ENCODE data around the gene ITPR1.

The ITPR1 gene

DNA sequence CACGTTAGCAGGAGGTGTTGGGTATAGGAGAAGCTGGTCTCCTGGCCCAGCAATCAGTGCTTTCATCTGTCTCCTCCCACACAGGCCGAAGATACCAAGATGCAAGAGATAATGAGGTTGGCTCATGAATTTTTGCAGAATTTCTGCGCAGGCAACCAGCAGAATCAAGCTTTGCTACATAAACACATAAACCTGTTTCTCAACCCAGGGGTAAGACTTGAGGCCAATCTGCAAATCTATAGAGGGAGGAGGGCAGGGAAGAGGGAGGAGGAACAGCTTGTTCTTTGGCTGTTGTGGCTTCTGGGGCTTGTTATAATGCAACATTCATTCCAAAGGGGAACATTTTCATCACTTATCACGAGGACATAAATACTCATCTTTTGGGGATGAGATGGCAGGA, 195.3 kb downstream of the ITPR1 start:
- H3K4me3 ChIP-seq (ENCODE audit: low read depth, low read length): no peak overlapping the region
- ChIA-PET POLR2A (no interaction called here), CTCF (interaction anchor here (0.8 to 3.2 kb wide), 2 partner anchors 32 to 338 kb away, joined by 3 to 9 read pairs; no protein-coding TSS in a partner anchor)
- H3K27ac ChIP-seq (ENCODE audit: extremely low read depth, low read depth, low read length): no peak overlapping the region
- TF ChIP-seq KLF16 (tag by site-specific recombination; IDR thresholded peaks at IDR 0.05) (no peak), ZNF239 (tag by site-specific recombination; IDR thresholded peaks at IDR 0.05) (no peak), ZNF48 (tag by site-specific recombination; IDR thresholded peaks at IDR 0.05) (no peak), ZNF112 (tag by site-specific recombination; IDR thresholded peaks at IDR 0.05) (no peak), ZNF560 (tag by site-specific recombination; IDR thresholded peaks at IDR 0.05; ENCODE audit: borderline replicate concordance) (no peak), ZNF169 (tag by site-specific recombination; IDR thresholded peaks at IDR 0.05) (no peak), ZNF621 (tag by site-specific recombination; IDR thresholded peaks at IDR 0.05) (no peak), ZNF211 (tag by site-specific recombination; IDR thresholded peaks at IDR 0.05; ENCODE audit: low read depth) (no peak), ZNF354C (tag by site-specific recombination; IDR thresholded peaks at IDR 0.05; ENCODE audit: borderline replicate concordance, low read depth) (no peak), ZNF660 (tag by site-specific recombination; IDR thresholded peaks at IDR 0.05) (no peak), ZNF654 (tag by site-specific recombination; IDR thresholded peaks at IDR 0.05; ENCODE audit: low read depth) (no peak), ZNF174 (tag by site-specific recombination; IDR thresholded peaks at IDR 0.05) (no peak), ZNF23 (tag by site-specific recombination; IDR thresholded peaks at IDR 0.05; ENCODE audit: borderline replicate concordance) (no peak), ZNF514 (tag by site-specific recombination; IDR thresholded peaks at IDR 0.05) (no peak), ZBTB21 (tag by site-specific recombination; IDR thresholded peaks at IDR 0.05) (no peak)
- TF ChIP-seq, protein P1, sequence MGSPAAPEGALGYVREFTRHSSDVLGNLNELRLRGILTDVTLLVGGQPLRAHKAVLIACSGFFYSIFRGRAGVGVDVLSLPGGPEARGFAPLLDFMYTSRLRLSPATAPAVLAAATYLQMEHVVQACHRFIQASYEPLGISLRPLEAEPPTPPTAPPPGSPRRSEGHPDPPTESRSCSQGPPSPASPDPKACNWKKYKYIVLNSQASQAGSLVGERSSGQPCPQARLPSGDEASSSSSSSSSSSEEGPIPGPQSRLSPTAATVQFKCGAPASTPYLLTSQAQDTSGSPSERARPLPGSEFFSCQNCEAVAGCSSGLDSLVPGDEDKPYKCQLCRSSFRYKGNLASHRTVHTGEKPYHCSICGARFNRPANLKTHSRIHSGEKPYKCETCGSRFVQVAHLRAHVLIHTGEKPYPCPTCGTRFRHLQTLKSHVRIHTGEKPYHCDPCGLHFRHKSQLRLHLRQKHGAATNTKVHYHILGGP (tag by site-specific recombination; IDR thresholded peaks at IDR 0.05): no peak
- H3K9me3 ChIP-seq (ENCODE audit: control insufficient read depth, insufficient read depth, low read depth, low read length): no peaks in the 10 kb centered on the region
- H3K4me1 ChIP-seq (ENCODE audit: control insufficient read depth, insufficient read depth, low read length): peaks cover 4% of the 10 kb centered on the region; the same call in 1 of the 2 replicates
- H3K36me3 ChIP-seq (ENCODE audit: control insufficient read depth in 2 of 2, insufficient read depth in 1 of 2, low read length in 2 of 2): peaks cover 0 to 38% of the 10 kb centered on the region in 2 experiments; a peak in 1 of 3 replicates

DNA sequence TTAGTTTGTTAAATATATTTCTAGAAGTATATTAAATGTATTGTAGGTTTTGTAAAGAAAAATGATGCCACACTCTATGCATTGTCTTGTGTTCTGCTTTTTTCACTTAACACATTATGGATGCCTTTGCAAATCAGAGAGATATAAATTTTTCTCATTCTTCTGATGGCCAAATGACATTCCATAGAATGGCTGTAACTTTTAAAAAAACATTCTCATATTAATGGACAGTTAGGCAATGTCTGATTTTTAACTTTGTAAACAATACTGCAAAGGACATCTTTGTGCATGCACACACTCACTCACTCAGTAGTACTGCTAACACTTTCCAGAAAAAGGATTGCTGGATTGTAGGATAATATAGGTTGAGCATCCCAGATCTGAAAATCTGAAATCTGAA, 195.9 kb downstream of the ITPR1 start:
- Histone ChIP-seq H3K36me3 (ENCODE audit: control insufficient read depth in 2 of 2, insufficient read depth in 1 of 2, low read length in 2 of 2) (peaks cover 0 to 37% of the 10 kb centered on the region in 2 experiments; a peak in 1 of 3 replicates), H3K9me3 (ENCODE audit: control insufficient read depth, insufficient read depth, low read depth, low read length) (no peaks in the 10 kb centered on the region), H3K4me3 (ENCODE audit: low read depth, low read length) (no peak overlapping the region), H3K27ac (ENCODE audit: extremely low read depth, low read depth, low read length) (no peak overlapping the region), H3K4me1 (ENCODE audit: control insufficient read depth, insufficient read depth, low read length) (peaks cover 4% of the 10 kb centered on the region; the same call in 1 of the 2 replicates)
- CTCF ChIA-PET: interaction anchor here (3.2 kb wide), 1 partner anchor 33 kb away, joined by 9 read pairs; no protein-coding TSS in a partner anchor
- TF ChIP-seq ZNF394 (tag by site-specific recombination; IDR thresholded peaks at IDR 0.05; ENCODE audit: borderline replicate concordance): no peak
- no peak for TF ChIP-seq ZFP41 (tag by site-specific recombination; IDR thresholded peaks at IDR 0.05; ENCODE audit: borderline replicate concordance)
- TF ChIP-seq YY2 (tag by site-specific recombination; IDR thresholded peaks at IDR 0.05): no peak
- no peak for TF ChIP-seq MZF1 (tag by site-specific recombination; IDR thresholded peaks at IDR 0.05; ENCODE audit: borderline replicate concordance)
- no peak for TF ChIP-seq ZBTB21 (tag by site-specific recombination; IDR thresholded peaks at IDR 0.05)
- TF ChIP-seq, protein P2, sequence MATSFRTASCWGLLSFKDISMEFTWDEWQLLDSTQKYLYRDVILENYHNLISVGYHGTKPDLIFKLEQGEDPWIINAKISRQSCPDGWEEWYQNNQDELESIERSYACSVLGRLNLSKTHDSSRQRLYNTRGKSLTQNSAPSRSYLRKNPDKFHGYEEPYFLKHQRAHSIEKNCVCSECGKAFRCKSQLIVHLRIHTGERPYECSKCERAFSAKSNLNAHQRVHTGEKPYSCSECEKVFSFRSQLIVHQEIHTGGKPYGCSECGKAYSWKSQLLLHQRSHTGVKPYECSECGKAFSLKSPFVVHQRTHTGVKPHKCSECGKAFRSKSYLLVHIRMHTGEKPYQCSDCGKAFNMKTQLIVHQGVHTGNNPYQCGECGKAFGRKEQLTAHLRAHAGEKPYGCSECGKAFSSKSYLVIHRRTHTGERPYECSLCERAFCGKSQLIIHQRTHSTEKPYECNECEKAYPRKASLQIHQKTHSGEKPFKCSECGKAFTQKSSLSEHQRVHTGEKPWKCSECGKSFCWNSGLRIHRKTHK (tag by site-specific recombination; IDR thresholded peaks at IDR 0.05): no peak
- TF ChIP-seq, protein P3, sequence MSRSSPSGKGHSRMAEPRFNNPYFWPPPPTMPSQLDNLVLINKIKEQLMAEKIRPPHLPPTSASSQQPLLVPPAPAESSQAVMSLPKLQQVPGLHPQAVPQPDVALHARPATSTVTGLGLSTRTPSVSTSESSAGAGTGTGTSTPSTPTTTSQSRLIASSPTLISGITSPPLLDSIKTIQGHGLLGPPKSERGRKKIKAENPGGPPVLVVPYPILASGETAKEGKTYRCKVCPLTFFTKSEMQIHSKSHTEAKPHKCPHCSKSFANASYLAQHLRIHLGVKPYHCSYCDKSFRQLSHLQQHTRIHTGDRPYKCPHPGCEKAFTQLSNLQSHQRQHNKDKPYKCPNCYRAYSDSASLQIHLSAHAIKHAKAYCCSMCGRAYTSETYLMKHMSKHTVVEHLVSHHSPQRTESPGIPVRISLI (tag by site-specific recombination; IDR thresholded peaks at IDR 0.05): no peak
- TF ChIP-seq, protein P4, sequence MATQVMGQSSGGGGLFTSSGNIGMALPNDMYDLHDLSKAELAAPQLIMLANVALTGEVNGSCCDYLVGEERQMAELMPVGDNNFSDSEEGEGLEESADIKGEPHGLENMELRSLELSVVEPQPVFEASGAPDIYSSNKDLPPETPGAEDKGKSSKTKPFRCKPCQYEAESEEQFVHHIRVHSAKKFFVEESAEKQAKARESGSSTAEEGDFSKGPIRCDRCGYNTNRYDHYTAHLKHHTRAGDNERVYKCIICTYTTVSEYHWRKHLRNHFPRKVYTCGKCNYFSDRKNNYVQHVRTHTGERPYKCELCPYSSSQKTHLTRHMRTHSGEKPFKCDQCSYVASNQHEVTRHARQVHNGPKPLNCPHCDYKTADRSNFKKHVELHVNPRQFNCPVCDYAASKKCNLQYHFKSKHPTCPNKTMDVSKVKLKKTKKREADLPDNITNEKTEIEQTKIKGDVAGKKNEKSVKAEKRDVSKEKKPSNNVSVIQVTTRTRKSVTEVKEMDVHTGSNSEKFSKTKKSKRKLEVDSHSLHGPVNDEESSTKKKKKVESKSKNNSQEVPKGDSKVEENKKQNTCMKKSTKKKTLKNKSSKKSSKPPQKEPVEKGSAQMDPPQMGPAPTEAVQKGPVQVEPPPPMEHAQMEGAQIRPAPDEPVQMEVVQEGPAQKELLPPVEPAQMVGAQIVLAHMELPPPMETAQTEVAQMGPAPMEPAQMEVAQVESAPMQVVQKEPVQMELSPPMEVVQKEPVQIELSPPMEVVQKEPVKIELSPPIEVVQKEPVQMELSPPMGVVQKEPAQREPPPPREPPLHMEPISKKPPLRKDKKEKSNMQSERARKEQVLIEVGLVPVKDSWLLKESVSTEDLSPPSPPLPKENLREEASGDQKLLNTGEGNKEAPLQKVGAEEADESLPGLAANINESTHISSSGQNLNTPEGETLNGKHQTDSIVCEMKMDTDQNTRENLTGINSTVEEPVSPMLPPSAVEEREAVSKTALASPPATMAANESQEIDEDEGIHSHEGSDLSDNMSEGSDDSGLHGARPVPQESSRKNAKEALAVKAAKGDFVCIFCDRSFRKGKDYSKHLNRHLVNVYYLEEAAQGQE (tag by site-specific recombination; IDR thresholded peaks at IDR 0.05): no peak
- POLR2A ChIA-PET: no interaction called here

All from HEK293 (cell line).